ENCODE results near the gene CLMP.
"Not testable (repeated sequence)": the region's sequence is repeated elsewhere in the genome, so short reads cannot be mapped to it uniquely, and the experiment has no call there.

CLMP gene

DNA sequence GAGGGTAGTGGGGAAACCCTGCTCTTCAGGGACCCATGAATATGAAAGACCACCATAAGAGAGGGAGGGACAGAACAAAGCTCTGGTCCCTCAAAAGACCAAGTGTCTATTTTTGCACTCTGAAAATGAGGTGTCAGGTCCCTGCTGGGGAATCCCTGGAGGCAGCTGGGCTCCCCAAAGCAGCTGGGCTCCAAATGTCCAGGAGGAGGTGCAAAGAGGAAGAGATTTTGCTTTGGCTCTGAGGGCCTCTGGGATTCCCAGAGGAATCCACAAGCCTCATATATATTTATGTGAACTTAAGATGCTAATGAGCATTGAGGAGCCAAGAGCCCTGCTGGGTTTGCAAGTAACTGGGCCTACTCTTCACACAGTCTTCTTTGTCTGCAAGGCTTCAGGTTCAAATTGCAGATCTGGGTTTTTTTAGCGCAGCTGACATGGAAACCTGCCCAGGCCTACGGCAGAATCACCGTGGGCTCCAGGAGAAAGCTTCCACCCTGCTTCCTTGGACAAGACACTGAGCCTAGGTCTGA is 26.0 kb downstream of the CLMP start:
- DNase-seq (ENCODE audit: low read depth in 2 of 2) = no peak

DNA sequence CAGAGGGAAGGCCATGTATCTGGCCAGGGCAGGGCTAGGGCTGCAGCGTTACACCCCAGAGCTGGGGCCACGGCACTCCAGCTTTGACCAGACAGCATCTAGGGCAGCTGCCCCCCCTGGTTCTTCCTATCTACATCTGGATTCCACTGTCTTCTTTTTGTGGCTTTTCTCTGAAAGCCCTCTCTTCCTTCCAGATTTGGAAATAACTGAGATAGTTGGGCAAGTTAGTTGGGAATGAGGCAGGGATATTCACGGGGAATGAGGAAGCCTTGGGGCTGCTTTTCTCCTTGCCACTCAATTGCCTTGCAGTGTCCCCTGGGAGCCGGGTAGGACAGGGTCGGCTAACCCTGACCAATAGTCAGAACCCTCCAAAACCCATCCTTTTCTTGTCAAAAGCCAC is 26.8 kb downstream of the CLMP start:
- DNase-seq (ENCODE audit: low read depth in 2 of 2) = no peak

DNA sequence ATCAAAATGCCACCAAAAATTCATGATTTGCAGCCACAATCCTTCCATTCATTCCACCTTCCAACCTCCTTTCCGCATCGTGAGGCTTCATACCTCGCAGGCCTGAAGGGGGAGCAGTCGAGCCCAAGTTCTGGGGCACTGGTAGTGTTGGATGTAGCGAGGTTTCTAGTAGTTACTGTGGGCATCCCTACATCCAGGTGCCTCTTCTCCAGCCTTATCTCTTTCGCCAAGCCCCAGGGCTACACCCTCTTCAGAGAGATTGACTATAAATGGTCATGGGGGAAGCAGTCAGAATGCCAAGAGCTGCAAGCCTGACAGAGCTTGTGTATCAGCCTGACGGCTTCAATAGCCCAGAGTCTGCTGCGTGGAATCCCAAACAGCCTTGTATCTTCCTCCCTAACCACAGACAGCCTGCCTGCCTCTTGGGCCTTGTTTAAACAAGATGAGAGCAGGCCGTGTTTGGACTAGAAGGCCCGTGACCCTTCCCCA is 28.9 kb downstream of the CLMP start:
- DNase-seq (ENCODE audit: low read depth in 2 of 2) = peak; percentile 60 to 62

DNA sequence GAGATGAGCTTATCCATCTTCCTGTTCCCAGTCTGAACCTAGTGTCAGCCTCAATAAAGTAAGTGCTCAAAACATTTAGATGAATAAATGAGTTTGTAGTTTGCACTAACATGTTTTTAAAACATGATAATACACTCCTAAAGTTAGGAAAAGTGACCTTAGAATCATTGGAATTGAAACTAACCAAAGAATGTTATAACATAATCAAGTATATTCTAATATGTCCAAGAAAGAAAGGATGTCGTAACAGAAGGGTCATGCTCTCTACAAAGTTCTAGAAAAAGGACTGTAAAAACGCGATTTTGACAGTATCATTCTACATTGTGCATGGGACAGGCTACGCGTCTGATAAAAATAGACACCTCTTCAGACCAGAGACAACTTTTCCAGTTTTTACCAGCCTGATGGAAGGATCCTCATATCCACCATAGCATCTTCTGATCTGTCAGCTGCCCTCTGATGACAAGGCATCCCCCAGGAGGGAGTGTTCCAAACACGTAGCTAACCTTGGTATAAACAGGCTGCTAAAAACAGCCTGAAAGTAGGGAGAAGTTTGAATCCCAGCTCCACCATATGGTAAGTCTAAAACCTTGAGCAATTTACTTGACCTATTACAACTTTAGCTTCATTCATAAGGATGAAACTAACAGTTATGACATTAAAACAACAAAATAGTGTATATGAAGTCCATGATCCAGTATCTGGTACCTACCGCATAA is 30.2 kb downstream of the CLMP start:
- no peak for DNase-seq (ENCODE audit: low read depth in 2 of 2)

DNA sequence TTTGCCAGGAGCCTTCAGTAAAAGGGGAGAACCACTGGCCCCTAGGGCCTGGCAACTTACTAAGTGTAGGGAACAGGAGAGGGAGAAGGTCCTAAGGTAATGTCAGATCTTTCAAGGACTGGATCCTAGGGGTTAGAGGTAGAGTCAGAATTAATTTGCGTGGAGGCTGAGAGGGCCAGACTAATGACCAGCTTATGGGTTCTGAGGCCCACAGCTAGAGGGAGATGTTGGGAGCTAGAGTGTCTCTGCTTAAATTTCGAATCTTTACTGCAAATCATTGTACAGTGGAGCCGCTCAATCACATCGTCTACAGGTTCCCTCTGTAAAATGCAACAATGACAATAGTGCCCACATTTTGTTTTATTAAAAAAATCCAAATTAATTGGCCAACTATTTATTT is 31.4 kb downstream of the CLMP start:
- no peak for DNase-seq (ENCODE audit: low read depth in 2 of 2)

DNA sequence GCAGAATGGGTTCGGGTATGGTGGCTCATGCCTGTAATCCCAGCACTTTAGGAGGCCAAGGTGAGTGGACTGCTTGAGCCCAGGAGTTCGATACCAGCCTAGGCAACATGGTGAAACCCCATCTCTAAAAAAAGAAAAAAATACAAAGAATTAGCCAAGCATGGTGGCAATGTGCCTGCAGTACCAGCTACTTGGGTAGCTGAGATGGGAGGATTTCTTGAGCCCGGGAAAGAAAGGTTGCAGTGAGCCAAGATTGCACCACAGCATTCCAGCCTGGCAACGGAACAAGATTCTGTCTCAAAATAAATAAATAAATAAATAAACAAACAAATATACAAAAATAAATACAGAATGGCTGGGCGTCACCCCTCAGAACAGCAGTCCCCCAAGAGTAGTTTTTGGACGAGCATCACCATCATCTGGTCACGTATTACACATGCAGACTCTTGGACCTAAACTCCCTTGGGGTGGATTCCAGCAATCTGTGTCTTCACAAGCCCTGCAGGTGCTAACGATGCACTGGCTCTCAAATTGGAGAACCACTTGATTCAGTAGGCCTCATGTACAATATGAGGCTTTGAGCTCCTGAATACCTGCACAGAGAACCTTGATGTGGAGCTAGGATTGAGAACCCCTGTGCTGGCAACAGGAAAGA is 33.5 kb downstream of the CLMP start:
- no peak for DNase-seq (ENCODE audit: low read depth in 2 of 2)

DNA sequence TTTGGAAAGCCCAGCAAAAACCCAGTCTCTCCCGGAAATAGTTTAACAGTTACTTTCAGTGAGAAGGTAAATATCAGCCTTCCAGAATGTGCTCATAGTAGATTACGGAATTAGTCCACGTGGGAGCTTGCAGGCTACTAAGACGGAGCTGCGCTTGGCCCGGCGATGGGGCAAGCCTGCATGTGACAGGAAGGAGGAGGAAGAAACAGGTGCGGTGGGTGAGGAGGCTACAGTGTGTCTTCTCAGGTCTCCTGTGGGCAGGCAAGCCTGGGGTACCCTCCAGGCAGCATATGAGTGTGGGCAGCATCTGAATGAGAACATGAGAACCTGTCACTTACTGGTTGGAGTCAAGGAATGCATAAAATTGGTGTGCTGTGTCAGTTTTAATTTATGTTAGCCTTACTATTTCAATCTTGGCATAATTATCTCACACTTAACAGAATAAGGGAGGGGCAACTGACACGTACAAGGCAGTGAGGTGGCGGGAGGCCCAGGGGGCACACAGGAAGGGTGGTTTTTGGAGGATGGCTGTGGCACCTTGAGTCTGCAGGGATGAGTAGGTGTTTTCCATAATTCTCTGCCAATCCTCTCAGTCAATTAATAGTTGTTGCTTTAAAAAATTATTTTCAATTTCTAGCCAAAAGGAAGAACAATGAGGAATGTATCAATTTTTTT is 35.7 kb downstream of the CLMP start:
- no peak for DNase-seq (ENCODE audit: low read depth in 2 of 2)

DNA sequence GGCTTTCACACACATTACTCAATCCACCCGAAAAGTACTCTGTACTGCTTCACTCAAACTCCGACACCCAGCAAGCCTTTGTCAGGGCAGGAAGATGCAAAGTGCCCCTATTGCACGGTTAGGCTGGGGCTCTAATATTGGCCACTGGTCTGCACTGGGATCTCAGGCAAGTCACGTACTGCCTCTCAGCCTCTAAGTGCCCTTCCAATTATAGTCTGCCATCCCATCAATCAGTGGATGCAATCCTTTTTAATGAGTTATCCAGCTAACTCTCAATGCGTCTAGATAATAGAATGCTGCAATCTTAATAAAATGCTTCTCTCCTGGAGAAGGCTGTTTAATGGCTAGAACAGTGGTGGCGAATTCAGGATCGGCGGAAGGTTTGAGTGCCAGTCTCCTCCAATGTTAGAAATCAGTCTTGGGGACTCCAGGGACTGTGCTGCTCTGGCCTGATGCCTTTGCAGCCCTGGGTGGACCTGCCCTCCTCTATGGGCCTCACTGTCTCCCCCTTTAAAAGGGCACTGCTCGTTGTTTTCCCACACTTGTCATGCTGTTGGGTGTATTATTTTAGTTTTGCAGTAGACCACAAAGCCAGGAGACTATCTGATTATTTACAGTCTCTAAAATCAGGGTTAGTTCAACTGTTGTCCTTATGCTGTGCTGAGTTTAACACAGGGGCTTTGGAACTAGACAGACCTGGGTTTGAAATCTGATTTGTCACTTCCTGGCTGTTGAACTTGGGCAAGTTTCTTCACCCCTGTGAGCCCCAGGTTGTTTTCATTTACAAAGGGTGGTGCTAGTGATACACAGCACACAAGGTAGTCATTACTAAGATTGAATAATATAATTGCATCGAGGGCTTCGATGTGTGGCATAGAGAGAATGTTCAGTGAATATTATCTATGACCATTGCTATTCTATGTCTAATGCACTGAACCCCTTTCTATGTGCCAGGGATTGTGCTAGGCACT is 36.7 kb downstream of the CLMP start:
- no peak for DNase-seq (ENCODE audit: low read depth in 2 of 2)

DNA sequence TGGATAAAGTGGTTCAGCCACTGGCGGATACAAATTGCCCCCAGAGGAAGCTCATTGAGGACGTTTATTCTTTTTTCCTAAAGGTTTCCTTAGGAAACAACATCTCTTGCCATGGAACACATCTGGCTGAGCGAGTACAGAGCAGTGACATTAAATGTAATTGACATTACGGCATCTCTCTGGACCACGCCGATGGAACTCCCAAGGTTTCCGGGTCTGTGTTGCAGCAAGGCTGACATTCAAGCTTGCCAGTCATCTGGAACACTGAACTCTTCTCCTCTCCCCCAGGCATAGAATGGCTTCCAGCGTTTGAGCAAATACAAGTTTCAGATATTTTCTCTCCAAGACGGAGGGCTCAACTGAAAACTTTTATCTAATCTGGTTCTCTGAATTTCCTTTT is 42.1 kb downstream of the CLMP start:
- DNase-seq (ENCODE audit: low read depth in 2 of 2) = no peak

DNA sequence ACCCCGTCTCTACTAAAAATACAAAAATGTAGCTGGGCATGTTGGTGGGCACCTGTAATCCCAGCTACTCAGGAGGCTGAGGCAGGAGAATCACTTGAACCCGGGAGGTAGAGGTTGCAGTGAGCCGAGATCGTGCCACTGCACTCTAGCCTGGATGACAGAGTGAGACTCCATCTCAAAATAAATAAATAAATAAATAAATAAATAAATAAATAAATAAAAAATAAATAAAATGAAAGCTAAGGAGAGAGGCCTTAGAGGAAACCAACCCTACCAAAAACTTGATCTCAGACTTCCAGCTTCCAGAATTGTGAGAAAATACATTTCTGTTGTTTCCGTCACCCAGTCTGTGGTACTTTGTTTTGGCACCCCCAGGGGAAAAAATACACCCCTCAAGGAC is 42.7 kb downstream of the CLMP start:
- not testable (repeated sequence) for DNase-seq (ENCODE audit: low read depth in 2 of 2)

DNA sequence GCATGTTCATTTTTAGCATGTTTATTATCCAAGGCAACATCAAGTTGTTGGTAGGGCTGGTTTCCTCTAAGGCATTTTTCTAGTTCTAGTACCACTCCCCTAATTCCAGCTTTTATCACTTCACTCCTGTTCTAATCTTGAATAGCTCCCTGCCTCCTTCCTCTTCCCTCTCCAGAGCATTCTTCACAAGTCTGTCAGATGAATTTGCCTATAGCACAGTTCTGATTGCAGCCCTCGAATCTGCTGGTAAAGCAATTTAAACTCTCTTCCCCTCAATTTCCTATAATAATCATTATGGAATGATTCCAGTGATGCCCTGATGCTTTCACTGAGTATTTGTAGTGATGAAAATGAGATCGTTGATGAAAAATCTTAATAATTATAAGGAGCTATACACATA is 43.3 kb downstream of the CLMP start:
- no peak for DNase-seq (ENCODE audit: low read depth in 2 of 2)

DNA sequence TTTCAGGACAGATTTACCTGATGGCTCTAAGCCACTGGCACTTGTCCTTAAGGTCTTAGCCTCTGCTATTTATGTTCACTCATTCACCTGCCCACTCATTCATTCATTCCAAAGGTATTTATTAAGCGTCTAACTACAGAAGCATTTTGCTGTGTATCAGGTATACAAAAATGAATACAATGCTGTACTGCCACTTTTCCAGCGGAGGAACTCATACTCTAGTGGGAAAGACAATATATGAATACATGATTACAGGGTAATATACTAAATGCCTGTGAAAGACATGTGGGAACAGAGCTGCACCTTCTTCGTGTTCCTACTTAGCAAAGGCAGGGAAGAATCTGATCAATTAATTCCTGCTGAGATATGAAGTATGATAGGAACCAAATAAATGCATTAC is 43.7 kb downstream of the CLMP start:
- DNase-seq (ENCODE audit: low read depth in 2 of 2) = no peak

DNA sequence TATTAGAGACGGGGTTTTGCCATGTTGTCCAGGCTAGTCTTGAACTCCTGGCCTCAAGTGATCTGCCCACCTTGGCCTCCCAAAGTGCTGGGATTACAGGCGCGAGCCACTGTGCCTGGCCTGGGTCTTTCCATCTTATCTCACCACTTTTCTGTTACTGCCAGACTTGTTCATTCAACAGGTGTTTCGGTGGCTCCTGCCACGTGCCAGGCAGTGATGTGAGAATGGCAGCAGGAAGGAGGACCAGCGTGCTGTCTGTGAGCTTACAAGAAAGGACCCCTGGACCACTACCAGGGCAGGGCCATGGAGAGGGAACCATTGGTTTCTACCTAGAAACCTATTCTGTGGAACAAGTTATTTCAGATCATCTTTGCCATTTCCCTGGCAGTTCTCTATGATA is 44.2 kb downstream of the CLMP start:
- no peak for DNase-seq (ENCODE audit: low read depth in 2 of 2)

DNA sequence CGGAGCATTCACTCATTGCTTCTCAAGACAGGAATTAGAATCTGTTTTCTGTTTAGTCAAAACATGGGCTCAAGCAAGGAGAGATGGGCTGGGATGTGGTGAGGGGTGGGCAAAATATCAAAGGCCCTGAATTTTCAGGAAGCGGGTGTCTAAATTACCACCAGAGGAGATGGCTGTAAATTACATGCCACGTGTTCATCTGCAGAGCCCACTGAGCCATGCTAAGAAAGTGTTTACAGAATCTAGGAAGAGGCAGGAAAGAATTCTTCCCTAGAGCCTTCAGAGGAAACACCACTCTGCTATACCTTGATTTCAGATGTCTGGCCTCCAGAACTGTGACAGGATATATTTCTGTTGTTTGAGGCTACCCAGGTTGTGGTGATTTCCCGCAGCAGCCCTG is 46.1 kb downstream of the CLMP start:
- DNase-seq (ENCODE audit: low read depth in 2 of 2) = no peak

DNA sequence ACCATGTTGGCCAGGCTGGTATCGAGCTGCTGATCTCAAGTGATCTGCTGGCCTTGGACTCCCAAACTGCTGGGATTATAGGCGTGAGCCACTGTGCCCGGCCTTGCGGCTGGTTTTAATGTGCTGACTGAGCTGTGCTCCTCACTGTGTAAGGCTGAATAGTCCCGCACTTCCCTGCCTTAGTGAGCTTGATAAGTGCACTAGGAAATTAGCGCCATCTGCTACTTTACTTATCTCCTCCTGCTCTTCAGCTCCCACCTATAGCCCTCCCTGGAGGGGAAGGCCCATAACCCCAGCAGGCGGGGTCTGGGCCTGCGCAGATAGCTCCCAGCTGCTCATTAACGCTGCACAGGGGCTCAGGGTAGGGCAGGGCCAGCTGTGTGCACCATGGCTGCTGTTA is 49.4 kb downstream of the CLMP start:
- DNase-seq (ENCODE audit: low read depth in 2 of 2) = no peak

DNA sequence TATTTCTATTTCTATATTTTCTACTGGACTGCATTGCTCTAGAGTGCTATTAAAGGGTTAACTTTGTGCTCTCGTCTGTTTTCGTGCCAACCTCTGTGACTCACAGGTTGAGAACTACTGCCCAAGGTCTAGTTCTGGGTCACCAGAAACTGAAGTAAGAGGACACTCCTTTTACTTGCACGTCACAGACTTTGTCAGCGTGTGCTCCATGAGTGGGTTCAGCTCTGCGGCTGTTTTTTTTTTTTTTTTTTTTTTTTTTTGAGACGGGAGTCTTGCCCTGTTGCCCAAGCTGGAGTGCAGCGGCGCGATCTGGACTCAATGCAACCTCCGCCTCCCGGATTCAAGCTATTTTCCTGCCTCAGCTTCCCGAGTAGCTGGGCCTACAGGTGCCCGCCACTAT is 49.8 kb downstream of the CLMP start:
- DNase-seq (ENCODE audit: low read depth in 2 of 2) = no peak

DNA sequence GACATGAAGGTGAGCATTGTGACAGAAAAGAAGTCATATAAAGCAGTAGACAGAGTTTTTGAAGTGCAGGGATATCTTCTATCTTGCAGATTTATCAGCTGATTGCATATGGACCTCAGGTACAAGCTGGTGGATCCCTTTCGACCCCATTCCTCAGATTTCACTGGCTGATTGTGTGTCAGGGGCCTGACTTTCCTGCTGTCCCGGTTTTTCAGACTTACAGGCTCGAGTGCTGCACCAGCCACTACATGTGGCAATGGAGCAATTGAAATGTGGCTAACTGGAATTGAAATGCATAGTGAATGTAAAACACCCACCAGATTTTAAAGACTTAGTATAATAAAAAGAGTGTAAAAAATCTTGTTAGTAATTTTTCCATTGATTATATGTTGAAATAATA is 50.3 kb downstream of the CLMP start:
- DNase-seq (ENCODE audit: low read depth in 2 of 2) = no peak

DNA sequence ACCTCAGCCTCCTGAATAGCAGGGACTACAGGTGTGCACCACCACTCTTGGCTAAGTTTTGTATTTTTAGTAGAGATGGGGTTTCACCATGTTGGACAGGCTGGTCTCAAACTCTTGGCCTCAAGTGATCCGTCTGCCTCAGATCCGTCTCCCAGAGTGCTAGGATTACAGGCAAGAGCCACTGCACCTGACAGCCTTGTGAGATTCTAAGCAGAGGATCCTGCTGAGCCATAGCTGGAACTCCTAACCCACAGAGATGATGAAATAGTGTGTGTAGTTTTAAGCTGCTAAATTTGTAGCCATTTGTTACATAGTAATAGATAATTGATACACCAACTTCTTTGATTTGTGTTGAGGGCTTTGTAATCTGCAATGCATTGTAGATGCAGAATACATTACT is 51.1 kb downstream of the CLMP start:
- DNase-seq (ENCODE audit: low read depth in 2 of 2) = no peak

DNA sequence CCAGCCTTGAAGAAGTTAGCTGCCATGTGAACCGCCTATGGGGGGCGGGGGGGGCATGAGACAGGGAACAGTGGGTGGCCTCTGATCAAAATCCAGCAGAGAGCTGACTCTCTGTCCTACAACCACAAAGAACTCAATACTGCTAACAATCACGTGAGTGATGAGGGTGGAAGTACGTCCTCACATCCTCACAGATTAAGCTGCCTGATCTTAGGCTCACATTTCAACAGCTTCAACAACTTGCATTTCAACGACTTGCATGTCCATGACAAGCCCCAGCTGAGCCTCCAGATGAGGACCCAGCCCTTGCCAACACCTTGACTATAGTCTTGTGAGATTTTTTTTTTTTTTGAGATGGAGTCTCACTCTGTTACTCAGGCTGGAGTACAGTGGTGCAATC is 51.6 kb downstream of the CLMP start:
- no peak for DNase-seq (ENCODE audit: low read depth in 2 of 2)

DNA sequence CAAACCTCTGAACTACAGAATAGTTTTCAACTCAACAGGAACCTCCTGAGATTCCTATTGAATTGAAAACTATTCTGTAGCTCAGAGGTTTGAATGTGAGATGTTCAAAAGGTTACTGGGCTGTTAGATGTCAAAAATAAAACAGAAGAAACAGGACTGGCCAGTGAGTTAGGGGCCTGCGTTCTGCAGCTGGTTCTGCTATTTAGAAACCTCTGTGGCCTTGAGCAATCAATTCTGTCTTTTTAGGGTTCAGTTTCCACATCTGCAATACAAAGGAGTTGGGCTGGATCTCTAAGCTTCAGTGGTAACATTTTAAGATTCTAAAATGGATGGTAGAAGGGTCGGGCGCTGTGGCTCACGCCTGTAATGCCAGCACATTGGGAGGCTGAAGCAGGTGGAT is 55.8 kb downstream of the CLMP start:
- no peak for DNase-seq (ENCODE audit: low read depth in 2 of 2)

DNA sequence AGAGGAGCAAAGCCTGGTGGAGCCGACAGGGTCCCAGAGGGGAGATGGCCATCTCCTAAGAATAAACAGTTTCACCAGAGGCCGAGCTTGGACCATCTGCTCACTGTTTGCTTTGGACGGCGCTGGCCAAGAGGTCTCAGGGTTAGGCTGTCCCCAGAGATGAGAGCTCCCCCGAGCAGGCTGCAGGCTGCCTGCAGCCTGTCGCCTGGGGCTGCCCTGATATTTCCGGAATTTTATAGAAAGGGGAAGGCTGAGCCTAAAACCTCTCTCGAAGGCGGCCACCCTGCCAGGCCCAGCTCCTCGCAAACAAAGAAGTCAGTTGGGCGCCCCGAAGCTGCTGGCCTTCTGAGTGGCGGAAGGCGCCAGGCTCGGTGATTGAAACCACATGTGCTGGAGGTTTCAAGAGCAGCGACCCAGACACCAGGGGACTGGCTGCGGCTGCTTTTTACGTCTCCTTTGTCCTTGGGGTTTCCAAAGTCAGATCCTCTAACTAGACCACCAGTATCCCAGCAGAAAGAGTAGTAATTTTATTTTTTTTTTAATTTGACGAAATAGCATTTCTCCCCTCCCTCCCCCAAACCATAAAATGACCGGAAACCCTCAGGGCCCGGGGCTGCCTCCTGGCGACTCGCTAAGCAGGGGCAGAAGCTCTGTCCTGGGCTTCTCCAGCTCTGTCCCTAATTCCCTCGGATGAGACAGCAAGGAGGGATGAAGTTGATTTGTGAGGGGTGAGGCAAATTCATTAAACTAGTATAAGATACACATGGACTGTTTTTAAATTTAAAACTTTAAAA is 57.4 kb downstream of the CLMP start:
- peak; percentile 58 to 61 for DNase-seq (ENCODE audit: low read depth in 2 of 2)

Data from fibroblast of skin of left biceps (primary cell).